ENCODE results near the gene IL16. TPM values are rescaled to one million over a fixed set of nuclear protein-coding genes. Genes with fewer than 3 reads are reported as not detected.

Gene IL16
- total and polyA plus RNA-seq, 10 donors, result 93.9 to 159 (median 128) TPM

GRCh38 chr15:81224232-81224631 lies 27.6 kb downstream of the IL16 start:
- intact Hi-C loops (cut with DNase I; ENCODE audit: low total_unique reads), result no loop called here
- no peak overlapping the region for H3K27ac ChIP-seq
- no peak for TF ChIP-seq CTCF (IDR thresholded peaks at IDR 0.05 in 8 of 11, conservative IDR thresholded peaks at IDR 0.05 in 3 of 11)
- no peak for TF ChIP-seq POLR2AphosphoS5 (IDR thresholded peaks at IDR 0.05)
- TF ChIP-seq POLR2A (IDR thresholded peaks at IDR 0.05), result no peak
- no peaks in the 10 kb centered on the region for H3K27me3 ChIP-seq (replicated peaks in 1 of 7)
- DNase-seq, result no peak
- no peaks in the 10 kb centered on the region for H3K9me3 ChIP-seq
- H3K4me1 ChIP-seq, result peaks cover 0 to 15% (median 0%) of the 10 kb centered on the region in 6 donors
- H3K36me3 ChIP-seq, result no peaks in the 10 kb centered on the region
- no peak overlapping the region for H3K4me3 ChIP-seq
- 79 to 93% (median 92%) methylated on average over 1 of the region's 1 CpG for WGBS, 5 donors

- no peaks in the 10 kb centered on the region for H3K9me3 ChIP-seq
Observed at GRCh38 chr15:81225161-81225671, 28.5 kb downstream of the IL16 start.

GRCh38 chr15:81227716-81228115 lies 31.0 kb downstream of the IL16 start:
- 87 to 92% (median 90%) methylated on average over 5 of the region's 5 CpGs for WGBS, 5 donors
- H3K27me3 ChIP-seq (replicated peaks in 1 of 7), result no peaks in the 10 kb centered on the region
- no peak overlapping the region for H3K27ac ChIP-seq
- H3K36me3 ChIP-seq, result no peaks in the 10 kb centered on the region
- intact Hi-C loops (cut with DNase I; ENCODE audit: low total_unique reads), result no loop called here
- peaks cover 0 to 8% (median 0%) of the 10 kb centered on the region in 6 donors for H3K4me1 ChIP-seq
- TF ChIP-seq POLR2A (IDR thresholded peaks at IDR 0.05), result no peak
- no peak for TF ChIP-seq POLR2AphosphoS5 (IDR thresholded peaks at IDR 0.05)
- no peak for TF ChIP-seq CTCF (IDR thresholded peaks at IDR 0.05 in 8 of 11, conservative IDR thresholded peaks at IDR 0.05 in 3 of 11)
- no peak for DNase-seq
- peaks cover 0 to 5% (median under 1%) of the 10 kb centered on the region in 8 donors for H3K9me3 ChIP-seq
- H3K4me3 ChIP-seq, result no peak overlapping the region

More at GRCh38 chr15:81225161-81225671, 28.5 kb downstream of the IL16 start:
- H3K4me3 ChIP-seq, result no peak overlapping the region
- no peak for DNase-seq
- no peak for TF ChIP-seq POLR2AphosphoS5 (IDR thresholded peaks at IDR 0.05)
- TF ChIP-seq POLR2A (IDR thresholded peaks at IDR 0.05), result no peak
- TF ChIP-seq CTCF (IDR thresholded peaks at IDR 0.05 in 8 of 11, conservative IDR thresholded peaks at IDR 0.05 in 3 of 11), result no peak
- H3K27me3 ChIP-seq (replicated peaks in 1 of 7), result no peaks in the 10 kb centered on the region
- H3K4me1 ChIP-seq, result peaks cover 0 to 15% (median 0%) of the 10 kb centered on the region in 6 donors
- 71 to 77% (median 75%) methylated on average over 10 of the region's 10 CpGs for WGBS, 5 donors
- intact Hi-C loops (cut with DNase I; ENCODE audit: low total_unique reads), result no loop called here
- H3K36me3 ChIP-seq, result no peaks in the 10 kb centered on the region
- H3K27ac ChIP-seq, result no peak overlapping the region

GRCh38 chr15:81229586-81229985 lies 32.9 kb downstream of the IL16 start:
- Histone ChIP-seq H3K9me3 (peaks cover 0 to 10% (median 3%) of the 10 kb centered on the region in 8 donors), H3K27ac (peak overlapping the region in 2 of 8 donors; percentile 14 to 32), H3K4me1 (peaks cover 0 to 8% (median 0%) of the 10 kb centered on the region in 6 donors), H3K27me3 (replicated peaks in 1 of 7) (no peaks in the 10 kb centered on the region), H3K36me3 (no peaks in the 10 kb centered on the region), H3K4me3 (no peak overlapping the region)
- no peak for TF ChIP-seq POLR2A (IDR thresholded peaks at IDR 0.05)
- no peak for TF ChIP-seq CTCF (IDR thresholded peaks at IDR 0.05 in 8 of 11, conservative IDR thresholded peaks at IDR 0.05 in 3 of 11)
- TF ChIP-seq POLR2AphosphoS5 (IDR thresholded peaks at IDR 0.05), result peak in 1 of 3 donors; percentile 48
- intact Hi-C loops (cut with DNase I; ENCODE audit: low total_unique reads), result no loop called here
- 46 to 59% (median 49%) methylated on average over 3 of the region's 3 CpGs for WGBS, 5 donors
- no peak for DNase-seq
